ENCODE data around the gene LDOC1.
"Not testable (repeated sequence)": the region's sequence is repeated elsewhere in the genome, so short reads cannot be mapped to it uniquely, and the experiment has no call there.

Gene LDOC1

GRCh38 chrX:141183000-141183399, 6.1 kb upstream of the LDOC1 start:
- TF ChIP-seq CTCF (IDR thresholded peaks at IDR 0.05; ENCODE audit: insufficient read depth, low read depth, low read length, missing control alignments), result no peak
- no peak for DNase-seq (ENCODE audit: low read depth)
- H3K4me3 ChIP-seq (ENCODE audit: low read depth, low read length), result no peak overlapping the region

GRCh38 chrX:141180851-141181250, 3.9 kb upstream of the LDOC1 start:
- no peak for DNase-seq (ENCODE audit: low read depth)
- H3K4me3 ChIP-seq (ENCODE audit: low read depth, low read length), result no peak overlapping the region
- TF ChIP-seq CTCF (IDR thresholded peaks at IDR 0.05; ENCODE audit: insufficient read depth, low read depth, low read length, missing control alignments), result no peak

DNA sequence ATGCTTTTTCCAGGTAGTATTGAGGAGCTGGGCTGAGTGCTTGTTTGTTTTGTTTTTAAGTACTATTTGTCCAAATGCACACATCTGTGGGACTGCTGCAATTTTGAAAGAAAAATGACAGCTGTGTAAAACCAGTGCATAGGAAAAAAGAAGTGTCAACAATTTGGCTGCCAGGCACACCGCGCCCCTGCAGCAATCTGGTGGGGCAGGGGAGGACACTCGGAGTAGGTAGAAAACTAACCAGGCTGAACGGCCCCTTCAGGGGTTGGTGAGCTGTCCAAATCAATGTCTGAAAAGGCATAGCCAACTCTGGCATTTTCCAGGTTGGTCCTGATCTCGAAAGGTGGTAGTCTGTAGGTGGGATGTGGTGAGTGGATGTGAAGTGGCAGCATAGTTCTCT, 1.1 kb downstream of the LDOC1 start:
- DNase-seq (ENCODE audit: low read depth), result no peak
- TF ChIP-seq CTCF (IDR thresholded peaks at IDR 0.05; ENCODE audit: insufficient read depth, low read depth, low read length, missing control alignments), result no peak
- H3K4me3 ChIP-seq (ENCODE audit: low read depth, low read length), result no peak overlapping the region

DNA sequence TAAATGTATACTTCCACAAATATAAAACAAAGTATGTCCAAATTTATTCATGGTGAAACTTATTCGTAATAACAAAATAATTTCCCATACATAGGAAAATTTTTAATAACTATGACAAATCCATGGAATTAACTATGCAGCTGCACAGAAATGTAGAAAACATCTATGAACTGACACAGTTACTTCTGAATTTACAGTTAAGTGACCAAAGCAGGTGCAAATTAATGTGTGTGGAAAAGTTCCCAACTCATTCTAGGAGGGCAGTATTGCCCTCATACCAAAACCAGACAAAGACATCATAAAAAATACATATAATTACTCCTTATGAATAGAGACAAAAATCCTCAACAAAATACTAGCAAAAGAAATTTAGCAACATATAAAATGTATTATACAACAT, 12.5 kb downstream of the LDOC1 start:
- H3K4me3 ChIP-seq (ENCODE audit: low read depth, low read length), result no peak overlapping the region
- TF ChIP-seq CTCF (IDR thresholded peaks at IDR 0.05; ENCODE audit: insufficient read depth, low read depth, low read length, missing control alignments), result no peak
- no peak for DNase-seq (ENCODE audit: low read depth)

DNA sequence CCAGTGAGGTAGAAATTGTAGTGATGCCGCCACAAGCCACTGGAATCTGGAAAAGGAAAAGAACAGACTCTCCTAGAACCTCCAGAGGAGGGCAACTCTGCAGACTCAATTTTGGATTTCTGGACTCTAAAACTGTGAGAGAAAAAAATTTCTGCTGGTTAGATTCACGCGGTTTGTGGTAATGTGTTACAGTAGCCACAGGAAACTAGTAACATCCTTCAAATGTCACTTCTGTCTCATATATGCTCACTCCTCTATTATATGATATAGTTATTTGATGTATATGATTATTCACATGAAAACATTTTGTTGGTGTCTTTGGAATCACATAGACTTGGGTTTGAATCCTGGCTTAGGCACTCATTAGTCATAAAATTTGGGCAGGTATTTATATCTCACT, 18.8 kb downstream of the LDOC1 start:
- no peak overlapping the region for H3K4me3 ChIP-seq (ENCODE audit: low read depth, low read length)
- DNase-seq (ENCODE audit: low read depth), result no peak

GRCh38 chrX:141155231-141155630, 21.7 kb downstream of the LDOC1 start:
- not testable (repeated sequence) for DNase-seq (ENCODE audit: low read depth)

More for the DNA sequence above, 18.8 kb downstream of the LDOC1 start:
- TF ChIP-seq CTCF (IDR thresholded peaks at IDR 0.05; ENCODE audit: insufficient read depth, low read depth, low read length, missing control alignments), result no peak

DNA sequence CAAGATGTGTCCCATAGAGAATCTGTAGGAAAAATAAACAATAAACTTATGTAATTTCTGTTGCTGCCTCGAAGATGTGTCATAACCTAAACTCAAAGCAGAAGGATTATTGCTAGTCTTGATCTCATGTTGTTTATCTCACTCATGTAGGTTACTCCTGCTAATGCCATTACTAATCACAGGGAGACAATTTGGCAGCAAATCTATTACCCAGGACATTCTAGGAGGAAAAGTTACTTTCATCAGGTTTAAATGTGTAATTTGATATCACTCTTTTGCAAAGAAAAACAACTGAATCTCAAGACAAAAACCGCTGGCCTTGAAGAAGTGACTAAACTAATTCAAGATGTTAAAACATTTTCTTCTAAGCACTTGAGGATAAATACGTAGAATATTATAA, 34.0 kb downstream of the LDOC1 start:
- no peak for DNase-seq (ENCODE audit: low read depth)
- H3K4me3 ChIP-seq (ENCODE audit: low read depth, low read length), result no peak overlapping the region
- no peak for TF ChIP-seq CTCF (IDR thresholded peaks at IDR 0.05; ENCODE audit: insufficient read depth, low read depth, low read length, missing control alignments)

More at GRCh38 chrX:141155231-141155630, 21.7 kb downstream of the LDOC1 start:
- H3K4me3 ChIP-seq (ENCODE audit: low read depth, low read length), result not testable (repeated sequence)
